GM21381 (cell line): ENCODE measurements around the gene NCK2.

Source experiments
- ATAC-seq: cut with Tn5 transposase; IDR thresholded peaks from one replicate; pipeline ENCODE4 v1.9.1; 2021; ENCODE audit warnings: mild to moderate bottlenecking, moderate library complexity; ENCODE audit not compliant: unreplicated experiment

Gene NCK2

DNA sequence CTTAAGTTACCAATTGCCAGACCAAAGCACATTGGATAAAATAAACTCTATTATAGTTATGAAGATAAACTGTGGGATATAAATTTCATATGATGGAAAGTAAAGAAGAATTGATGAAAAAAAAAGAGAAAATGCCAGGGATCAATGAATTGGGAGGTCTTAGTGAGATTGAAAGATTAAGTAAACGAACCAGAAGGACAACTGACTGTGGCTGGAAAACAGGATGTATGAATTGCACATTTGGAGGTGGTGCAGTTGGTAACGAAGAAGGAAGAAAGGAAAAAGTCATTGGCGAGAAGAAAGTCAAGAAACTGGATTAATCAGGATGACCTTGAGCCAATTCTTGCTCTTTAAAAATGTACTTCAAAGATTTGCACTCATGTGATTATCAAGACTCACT, 166.7 kb downstream of the NCK2 start:
- no peak for ATAC-seq

- no peak for ATAC-seq
Measured at GRCh38 chr2:105912081-105912480, 167.4 kb downstream of the NCK2 start.

- no peak for ATAC-seq
Measured at GRCh38 chr2:105915005-105915558, 170.4 kb downstream of the NCK2 start.

GRCh38 chr2:105917226-105917625, 172.5 kb downstream of the NCK2 start:
- ATAC-seq: no peak

- ATAC-seq: no peak
Measured at GRCh38 chr2:105917688-105918087, 173.0 kb downstream of the NCK2 start.

DNA sequence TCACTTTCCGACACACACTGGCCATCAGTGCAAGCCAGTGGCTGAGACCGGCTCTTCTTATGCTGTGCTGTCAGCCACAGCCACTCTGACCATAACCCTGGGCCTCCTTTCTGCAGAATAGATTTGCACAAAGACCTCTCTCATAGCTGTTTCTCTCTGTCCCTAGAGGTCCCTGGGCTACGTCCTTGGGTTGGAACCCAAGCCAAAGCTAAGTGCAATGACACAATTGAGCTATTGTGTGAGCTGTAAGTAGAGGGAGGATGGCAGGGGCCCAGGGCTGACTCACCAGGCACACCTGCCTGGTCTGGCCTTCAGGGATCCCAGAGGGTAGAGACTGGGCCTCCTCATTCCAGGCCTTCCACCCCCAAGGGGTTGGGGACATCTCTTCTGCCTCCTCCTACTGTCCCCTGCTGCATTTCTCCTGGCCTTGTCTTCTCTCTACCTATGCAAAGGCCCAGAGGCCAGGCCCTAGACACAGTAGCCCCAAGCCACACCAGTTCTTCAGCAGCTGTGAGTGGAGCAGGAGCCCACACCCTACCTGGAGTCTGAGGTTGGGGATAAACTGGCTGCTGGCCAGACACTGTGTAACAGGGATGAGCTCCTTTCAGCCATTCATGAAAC, 174.6 kb downstream of the NCK2 start:
- no peak for ATAC-seq

GRCh38 chr2:105919826-105920225, 175.1 kb downstream of the NCK2 start:
- no peak for ATAC-seq

- ATAC-seq: no peak
Measured at GRCh38 chr2:105924271-105924670, 179.6 kb downstream of the NCK2 start.

DNA sequence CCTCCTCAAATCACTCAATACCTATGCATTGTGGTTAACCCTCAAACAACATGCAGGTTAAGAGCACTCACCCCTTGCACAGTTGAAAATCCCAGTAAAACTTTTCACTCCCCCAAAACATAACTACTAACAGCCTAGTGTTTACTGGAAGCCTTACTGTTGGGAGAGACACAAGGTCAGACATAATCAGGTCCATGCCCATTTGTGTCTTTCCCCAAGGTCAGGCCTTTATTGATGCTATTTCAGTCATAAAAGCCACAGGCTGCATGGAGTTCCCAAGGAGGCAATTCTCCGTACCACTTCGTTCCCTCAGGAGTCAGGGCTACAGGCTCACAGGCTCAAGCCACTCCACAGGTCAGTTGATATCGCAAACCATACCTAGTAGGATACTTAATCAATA, 180.2 kb downstream of the NCK2 start:
- no peak for ATAC-seq

DNA sequence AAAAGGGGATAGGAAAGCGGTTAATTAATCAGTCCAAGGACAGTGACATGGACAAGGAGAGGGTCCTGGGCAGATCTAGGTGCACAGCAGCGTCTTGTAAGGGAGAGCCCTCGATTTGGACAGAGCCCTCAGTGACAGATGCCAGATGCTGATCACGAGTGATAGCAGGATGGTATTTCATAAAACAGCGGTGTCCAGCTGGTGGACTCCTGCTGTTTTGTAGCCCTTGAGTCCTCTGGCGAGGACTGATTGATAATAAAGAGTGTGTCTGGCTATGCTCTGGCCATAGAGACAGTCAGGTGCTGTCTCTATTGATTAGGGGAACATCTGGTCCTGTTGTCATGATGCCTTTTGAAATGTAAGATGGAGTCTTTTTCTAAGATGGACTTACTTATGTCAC, 180.7 kb downstream of the NCK2 start:
- no peak for ATAC-seq

- no peak for ATAC-seq
Measured at GRCh38 chr2:105926960-105927678, 182.4 kb downstream of the NCK2 start.

DNA sequence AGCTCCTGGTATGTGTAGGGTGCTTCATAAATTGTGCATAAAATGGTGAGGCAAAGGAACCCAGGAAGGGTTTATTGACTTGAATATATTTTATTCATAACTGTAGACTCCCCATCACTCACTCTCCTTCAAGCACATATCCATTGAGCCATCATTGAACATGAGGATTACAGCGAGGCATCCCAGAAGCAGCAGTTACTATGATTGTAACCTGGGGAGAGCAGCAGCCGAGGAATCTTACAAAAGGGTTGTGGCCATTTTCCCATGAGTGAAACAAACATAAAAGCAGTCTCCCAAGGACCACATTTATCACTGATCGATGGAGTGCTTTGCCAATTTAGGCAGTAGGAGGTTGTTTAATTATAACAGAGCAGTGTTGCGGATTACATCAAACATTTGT, 183.4 kb downstream of the NCK2 start:
- no peak for ATAC-seq

- ATAC-seq: no peak
Measured at GRCh38 chr2:105928563-105928962, 183.9 kb downstream of the NCK2 start.

DNA sequence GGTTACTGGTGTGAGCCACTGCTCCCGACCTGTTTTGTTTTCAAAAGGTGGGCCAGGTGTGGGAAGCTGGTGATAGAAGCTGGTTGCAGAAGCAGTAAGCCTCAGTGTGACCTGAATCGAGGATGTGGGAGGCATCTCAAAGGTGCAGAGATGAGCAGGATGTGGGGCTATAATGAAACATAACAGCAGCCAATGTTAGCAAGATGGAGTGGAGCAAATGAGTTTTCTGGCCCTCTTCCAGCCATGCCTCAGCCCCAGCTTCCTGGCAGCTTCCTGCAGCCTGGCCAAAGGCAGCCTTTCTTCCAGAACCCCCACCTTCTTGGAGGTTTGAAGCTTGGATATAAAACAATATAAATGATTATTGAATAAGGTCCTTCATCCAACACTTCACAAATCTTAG, 184.8 kb downstream of the NCK2 start:
- ATAC-seq: no peak

- no peak for ATAC-seq
Measured at GRCh38 chr2:105932582-105932981, 187.9 kb downstream of the NCK2 start.

DNA sequence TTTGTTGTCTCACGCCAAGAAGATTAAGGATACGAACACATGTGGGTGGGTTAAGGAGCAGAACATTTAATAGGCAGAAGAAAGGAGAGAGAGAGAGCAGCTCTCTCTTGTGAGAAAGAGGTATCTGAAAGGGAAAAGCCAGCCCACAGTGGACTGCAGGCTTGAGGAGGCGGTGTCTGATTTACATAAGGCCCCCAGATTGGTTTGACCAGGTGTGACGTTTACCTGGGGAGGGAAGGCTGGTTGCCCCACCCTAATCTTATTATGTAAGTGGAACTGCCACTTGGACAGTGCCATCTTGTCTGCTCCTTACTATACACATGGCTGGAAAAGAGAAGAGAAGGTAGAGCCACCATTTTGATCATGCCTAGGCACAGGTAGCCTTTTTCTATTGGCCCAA, 189.2 kb downstream of the NCK2 start:
- ATAC-seq: no peak

DNA sequence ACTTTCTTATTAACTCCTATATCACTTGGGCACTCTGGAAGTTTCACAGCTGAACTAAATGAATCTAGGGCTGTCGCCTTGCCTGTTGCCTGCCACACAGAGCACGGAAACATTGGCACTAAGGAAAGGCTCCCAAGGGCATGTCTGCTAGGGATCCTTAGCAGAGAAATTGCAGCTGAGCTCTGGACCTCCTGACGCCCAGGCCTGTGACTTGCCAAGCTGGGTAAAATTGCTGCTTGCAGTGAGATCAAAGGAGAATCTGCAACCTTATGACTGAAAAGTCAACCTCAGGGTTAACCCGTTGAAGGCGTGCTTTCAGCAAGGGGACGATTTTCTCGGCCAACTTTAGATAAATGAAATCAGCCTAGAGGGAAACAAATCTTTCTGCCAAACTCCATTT, 189.8 kb downstream of the NCK2 start:
- no peak for ATAC-seq

DNA sequence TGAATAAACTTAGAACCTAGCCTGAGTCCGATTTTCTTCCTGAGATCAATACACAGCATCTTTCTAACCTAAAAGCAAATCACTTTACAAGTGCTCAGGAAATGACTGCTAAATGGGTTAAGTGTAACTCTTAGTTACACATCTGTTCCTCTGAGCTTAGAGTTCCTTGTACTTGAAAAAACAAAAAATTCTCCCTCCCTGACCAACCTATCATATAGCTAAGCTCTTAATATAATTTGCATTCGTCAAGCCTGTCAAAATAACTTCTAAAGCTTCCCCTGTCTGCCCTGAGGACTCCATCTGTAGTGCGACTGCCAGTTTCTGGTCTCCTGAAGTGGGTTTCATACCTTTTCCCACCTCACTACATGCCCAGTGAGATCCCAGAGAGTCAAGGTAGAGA, 190.4 kb downstream of the NCK2 start:
- ATAC-seq: no peak

DNA sequence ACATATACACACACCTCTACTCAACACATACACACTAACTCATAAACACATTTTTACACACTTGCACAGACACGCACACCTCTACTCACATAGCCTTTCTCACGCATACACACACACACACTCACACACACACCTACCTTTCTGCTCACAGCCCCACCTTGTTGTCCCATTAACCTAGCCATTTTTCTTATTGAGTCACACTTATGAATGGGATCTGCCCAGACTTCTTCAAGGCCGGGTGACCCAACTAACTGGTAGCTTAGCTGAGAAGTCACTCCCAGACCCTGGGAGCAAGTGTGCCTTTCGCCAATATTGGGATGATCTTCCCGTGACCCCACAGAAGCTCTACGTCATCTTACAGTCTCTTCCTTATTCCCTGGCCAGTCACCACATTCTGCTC, 192.2 kb downstream of the NCK2 start:
- no peak for ATAC-seq

GRCh38 chr2:105937498-105938097, 192.9 kb downstream of the NCK2 start:
- no peak for ATAC-seq
